Stimulated activated CD8-positive, alpha-beta memory T cell treated with anti-CD3 and anti-CD28 coated beads, Interleukin-7, amount 100 ng/mL, for 48 hours (primary cell): ENCODE measurements around the gene PDLIM1.

Source experiments
- DNase-seq, 2 donors: peaks; one replicate each; pipeline ENCODE4 v3.0.0-alpha.2; 2020; ENCODE audit warnings: low read depth in 1 of 2; ENCODE audit errors: extremely low read depth in 1 of 2

Gene PDLIM1

GRCh38 chr10:95290461-95291364 is at the start of gene PDLIM1:
Gene PDLIM1, minus strand, starts transcription at chr10:95291003. Its CDS starts 88 bp downstream, at chr10:95290915.
- DNase-seq, result no peak

GRCh38 chr10:95339863-95340262 is 49.1 kb upstream of the PDLIM1 start:
- no peak for DNase-seq

- no peak for DNase-seq
Measured at GRCh38 chr10:95337423-95338160, 46.8 kb upstream of the PDLIM1 start.

- no peak for DNase-seq
Measured at GRCh38 chr10:95336702-95337101, 45.9 kb upstream of the PDLIM1 start.

- DNase-seq, result no peak
Measured at GRCh38 chr10:95335933-95336699, 45.3 kb upstream of the PDLIM1 start.

GRCh38 chr10:95334805-95335144 is 44.0 kb upstream of the PDLIM1 start:
- no peak for DNase-seq

GRCh38 chr10:95333997-95334804 is 43.4 kb upstream of the PDLIM1 start:
- DNase-seq, result no peak

- no peak for DNase-seq
Measured at GRCh38 chr10:95332666-95333249, 42.0 kb upstream of the PDLIM1 start.

GRCh38 chr10:95331596-95332130 is 40.9 kb upstream of the PDLIM1 start:
- DNase-seq, result no peak

- DNase-seq, result no peak
Measured at GRCh38 chr10:95330966-95331453, 40.2 kb upstream of the PDLIM1 start.

GRCh38 chr10:95329296-95329695 is 38.5 kb upstream of the PDLIM1 start:
- no peak for DNase-seq

- DNase-seq, result no peak
Measured at GRCh38 chr10:95328013-95328412, 37.2 kb upstream of the PDLIM1 start.

GRCh38 chr10:95327367-95327766 is 36.6 kb upstream of the PDLIM1 start:
- no peak for DNase-seq

- no peak for DNase-seq
Measured at GRCh38 chr10:95326396-95326795, 35.6 kb upstream of the PDLIM1 start.

GRCh38 chr10:95325863-95326262 is 35.1 kb upstream of the PDLIM1 start:
- DNase-seq, result no peak

- DNase-seq, result no peak
Measured at GRCh38 chr10:95324436-95325268, 33.8 kb upstream of the PDLIM1 start.

GRCh38 chr10:95321554-95322301 is 30.9 kb upstream of the PDLIM1 start:
- DNase-seq, result no peak

- DNase-seq, result no peak
Measured at GRCh38 chr10:95319239-95319638, 28.4 kb upstream of the PDLIM1 start.
